Measurements from ENCODE around the gene TRPM3.
A peak's percentile ranks its signal among the peaks of the same experiment; 100 is the strongest.

Gene TRPM3

GRCh38 chr9:70868661-70869652 is 252.5 kb downstream of the TRPM3 start:
- no peaks in the 10 kb centered on the region for H3K36me3 Mint-ChIP-seq (ENCODE audit: low read depth)
- H3K27ac Mint-ChIP-seq, result peak overlapping the region; percentile 89 to 95 (median 94)
- H3K27me3 Mint-ChIP-seq (ENCODE audit: low read depth), result no peaks in the 10 kb centered on the region
- TF ChIP-seq CTCF (IDR thresholded peaks at IDR 0.05; ENCODE audit: unreplicated experiment in 3 of 3), result no peak
- H3K4me3 Mint-ChIP-seq, result peak overlapping the region; percentile 78 to 88 (median 84)
- peaks cover 4% of the 10 kb centered on the region for H3K9me3 Mint-ChIP-seq
- no peaks in the 10 kb centered on the region for H3K4me1 Mint-ChIP-seq

DNA sequence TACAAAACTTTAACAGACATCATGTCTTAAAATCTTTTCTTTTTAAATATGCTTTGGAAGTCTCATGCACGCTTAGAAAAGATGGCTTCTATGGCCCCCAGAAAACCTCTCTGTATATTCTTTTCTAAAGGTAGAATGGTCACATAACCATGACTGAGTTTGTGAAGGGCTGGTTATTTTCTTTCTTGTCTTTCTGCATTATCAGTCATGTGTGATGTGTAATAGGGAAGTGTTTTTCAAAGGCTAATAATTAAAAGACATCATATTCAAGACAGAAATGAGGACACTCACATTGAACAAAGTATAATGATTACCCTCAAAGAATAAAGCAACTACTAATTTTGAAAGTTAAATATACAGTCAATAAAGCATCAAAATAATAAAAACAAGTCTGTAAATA is 253.4 kb downstream of the TRPM3 start:
- Mint-ChIP-seq H3K36me3 (ENCODE audit: low read depth) (no peaks in the 10 kb centered on the region), H3K27ac (peak overlapping the region; percentile 89 to 95 (median 94)), H3K4me1 (no peaks in the 10 kb centered on the region), H3K27me3 (ENCODE audit: low read depth) (no peaks in the 10 kb centered on the region), H3K9me3 (peaks cover 4% of the 10 kb centered on the region), H3K4me3 (peak overlapping the region; percentile 78 to 88 (median 84))
- no peak for TF ChIP-seq CTCF (IDR thresholded peaks at IDR 0.05; ENCODE audit: unreplicated experiment in 3 of 3)

DNA sequence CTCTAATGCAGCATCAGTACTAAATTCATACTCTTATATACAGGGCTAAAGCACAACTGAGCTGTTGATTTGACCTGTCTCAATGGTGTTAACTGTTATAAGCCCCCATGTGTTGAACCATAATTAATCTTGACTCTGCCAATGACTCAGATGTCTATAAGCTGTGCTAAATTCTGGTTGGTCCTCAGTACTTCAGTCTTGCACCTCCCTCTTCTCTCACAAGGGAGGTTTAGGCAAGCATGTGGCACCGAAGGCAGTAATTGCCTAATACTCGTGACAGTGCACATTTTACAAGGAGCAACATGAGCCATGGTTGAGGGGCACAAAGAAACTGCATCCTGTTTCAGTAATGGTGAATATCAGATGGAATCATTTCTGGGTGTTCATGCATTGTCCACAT is 255.9 kb downstream of the TRPM3 start:
- Mint-ChIP-seq H3K9me3 (peaks cover 4% of the 10 kb centered on the region), H3K27ac (no peak overlapping the region), H3K27me3 (ENCODE audit: low read depth) (no peaks in the 10 kb centered on the region), H3K4me1 (no peaks in the 10 kb centered on the region), H3K36me3 (ENCODE audit: low read depth) (no peaks in the 10 kb centered on the region), H3K4me3 (peak overlapping the region in 1 of 3 experiments; percentile 22)
- TF ChIP-seq CTCF (IDR thresholded peaks at IDR 0.05; ENCODE audit: unreplicated experiment in 3 of 3), result no peak

DNA sequence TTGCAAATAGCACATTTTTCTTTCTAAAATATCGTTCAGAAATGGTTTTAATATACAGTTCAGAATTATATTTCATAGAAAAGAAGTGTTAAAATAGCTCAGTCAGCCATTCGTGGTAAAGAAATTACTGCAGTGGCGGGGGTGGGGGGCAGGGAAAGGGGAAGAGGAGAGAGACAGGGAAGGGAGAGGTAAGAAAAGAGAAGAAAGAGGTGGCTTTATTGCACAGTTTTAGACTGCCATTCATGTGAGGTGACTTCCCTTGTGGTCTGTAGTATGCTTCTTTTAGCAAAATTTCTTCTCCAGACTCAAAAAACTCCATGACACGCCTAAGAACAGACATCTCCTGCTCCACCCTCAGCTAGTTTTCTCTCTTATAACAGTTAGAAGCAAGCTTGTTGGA is 259.6 kb downstream of the TRPM3 start:
- H3K4me1 Mint-ChIP-seq, result no peaks in the 10 kb centered on the region
- H3K27me3 Mint-ChIP-seq (ENCODE audit: low read depth), result no peaks in the 10 kb centered on the region
- H3K4me3 Mint-ChIP-seq, result no peak overlapping the region
- H3K36me3 Mint-ChIP-seq (ENCODE audit: low read depth), result peaks cover 4% of the 10 kb centered on the region
- no peaks in the 10 kb centered on the region for H3K9me3 Mint-ChIP-seq
- TF ChIP-seq CTCF (IDR thresholded peaks at IDR 0.05; ENCODE audit: unreplicated experiment in 3 of 3), result no peak
- H3K27ac Mint-ChIP-seq, result no peak overlapping the region

DNA sequence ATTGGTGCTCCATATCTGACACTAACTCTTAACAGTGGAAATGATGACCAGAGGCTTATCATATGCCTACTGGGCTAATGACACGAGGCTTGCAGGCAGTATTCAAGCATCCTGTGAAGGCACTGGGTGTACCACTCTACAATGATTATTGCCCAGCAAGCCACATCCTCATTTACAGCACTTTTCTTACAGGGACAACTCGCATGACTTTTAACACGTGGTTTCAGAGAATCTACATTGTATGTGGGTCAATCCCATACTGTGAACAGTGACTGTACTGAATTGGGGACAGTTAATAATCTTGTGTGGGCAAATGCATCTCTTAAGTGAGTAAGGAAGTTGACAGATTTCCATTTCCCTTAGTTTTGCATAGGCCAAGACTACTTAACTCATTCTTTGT is 260.0 kb downstream of the TRPM3 start:
- Mint-ChIP-seq H3K9me3 (no peaks in the 10 kb centered on the region), H3K36me3 (ENCODE audit: low read depth) (peaks cover 4% of the 10 kb centered on the region), H3K4me1 (no peaks in the 10 kb centered on the region), H3K27me3 (ENCODE audit: low read depth) (no peaks in the 10 kb centered on the region), H3K27ac (no peak overlapping the region), H3K4me3 (no peak overlapping the region)
- no peak for TF ChIP-seq CTCF (IDR thresholded peaks at IDR 0.05; ENCODE audit: unreplicated experiment in 3 of 3)

Data from nephron (organoid).